OCI-LY7 (cell line): ENCODE data around the gene NLGN1. TPM values are rescaled to one million over a fixed set of nuclear protein-coding genes. Genes with fewer than 3 reads are reported as not detected.

Experiments used
- BruUV-seq: library from RNA; stranded (reverse); fragments of 400-500 nt; replicated peaks from 2 replicates; lab custom pipeline; 2021; lab: Mats Ljungman, UMichigan
- CTCF ChIA-PET: fragments of 300-600 bp; sonication (Branson Sonifier 250); formaldehyde crosslinking; loops from one replicate; lab custom pipeline; 2022; ENCODE audit warnings: antibody characterized with exemption; ENCODE audit not compliant: unreplicated experiment; lab: Charles Lee
- POLR2A ChIA-PET: fragments of 300-600 bp; sonication (Branson Sonifier 250); formaldehyde crosslinking; loops from one replicate; lab custom pipeline; 2022; ENCODE audit warnings: antibody characterized with exemption; lab: Charles Lee
- DNase-seq: peaks from one replicate; pipeline ENCODE4 v3.0.0-alpha.2; 2015; ENCODE audit warnings: low spot score
- H2AFZ ChIP-seq: fragments of 200-600 bp; sonication (generic), shearing (Covaris generic); 2 replicates; pipeline ENCODE4 v1.6.1; 2014; ENCODE audit warnings: mild to moderate bottlenecking, antibody characterized with exemption, low read length, moderate library complexity
- H3K27ac ChIP-seq: fragments of 200-600 bp; sonication (generic); 2 replicates; pipeline ENCODE4 v1.5.1; 2014; ENCODE audit warnings: mixed run types, low read depth, mild to moderate bottlenecking, moderate library complexity, low read length, inconsistent platforms; ENCODE audit not compliant: poor library complexity, severe bottlenecking
- H3K36me3 ChIP-seq: fragments of 200-600 bp; sonication (generic); 2 replicates; pipeline ENCODE4 v1.6.1; 2014; ENCODE audit warnings: mild to moderate bottlenecking, antibody characterized with exemption, low read length, moderate library complexity, mixed read lengths; ENCODE audit not compliant: insufficient read depth
- H3K4me1 ChIP-seq: fragments of 200-600 bp; sonication (generic); 2 replicates; pipeline ENCODE4 v1.5.1; 2014; ENCODE audit warnings: mild to moderate bottlenecking, low read length; ENCODE audit not compliant: insufficient read depth, poor library complexity, severe bottlenecking
- H3K4me2 ChIP-seq: fragments of 200-600 bp; sonication (generic); 2 replicates; pipeline ENCODE4 v1.6.1; 2014; ENCODE audit warnings: mild to moderate bottlenecking, low read length
- H3K4me3 ChIP-seq: fragments of 200-600 bp; sonication (generic); 2 replicates; pipeline ENCODE4 v1.5.1; 2014; ENCODE audit warnings: mild to moderate bottlenecking, low read depth, low read length; ENCODE audit not compliant: poor library complexity, severe bottlenecking
- H3K79me2 ChIP-seq: fragments of 200-600 bp; sonication (generic); 2 replicates; pipeline ENCODE4 v1.6.1; 2016; ENCODE audit warnings: low read depth, mild to moderate bottlenecking, low read length, moderate library complexity, mixed read lengths; ENCODE audit not compliant: insufficient read depth
- H3K9me2 ChIP-seq: fragments of 200-600 bp; sonication (generic); 2 replicates; pipeline ENCODE4 v1.6.1; 2016; ENCODE audit warnings: mild to moderate bottlenecking, low read length, mixed read lengths; ENCODE audit not compliant: insufficient read depth
- H3K9me3 ChIP-seq: fragments of 200-600 bp; sonication (generic); 2 replicates; pipeline ENCODE4 v1.6.1; 2014; ENCODE audit warnings: mild to moderate bottlenecking, mixed run types, low read length, mixed read lengths
- H4K20me1 ChIP-seq: fragments of 200-600 bp; sonication (generic); 2 replicates; pipeline ENCODE4 v1.6.1; 2014; ENCODE audit warnings: mild to moderate bottlenecking, antibody characterized with exemption, low read length, moderate library complexity, mixed read lengths; ENCODE audit not compliant: insufficient read depth
- EZH2phosphoT487 ChIP-seq: fragments of 200-600 bp; sonication (generic); IDR thresholded peaks from 2 replicates; pipeline ENCODE4 v1.6.1; 2018; ENCODE audit warnings: low read depth, borderline replicate concordance, mild to moderate bottlenecking, mixed run types, antibody characterized with exemption, low read length, moderate library complexity, mixed read lengths
- intact Hi-C: fragments of 100-400 bp; cut with micrococcal nuclease; formaldehyde crosslinking; loops from one replicate; pipeline ENCODE4 v1.10.0; 2022; ENCODE audit not compliant: unreplicated experiment
- total RNA-seq, 2 experiments: library from RNA; depleted of rRNA in 1 of 2; stranded (reverse); fragments of >200 nt in 1 of 2; shearing (Covaris generic) in 1 of 2; gene quantifications; 2 replicates each; pipeline ENCODE4 v1.2.3, GENCODE V29; 2014 to 2022
- TF ChIP-seq, protein P1 (sequence below): fragments of 200-600 bp; sonication (generic); conservative IDR thresholded peaks from 2 replicates; pipeline ENCODE4 v1.5.1; 2014; ENCODE audit warnings: mild to moderate bottlenecking, antibody characterized with exemption, low read length, moderate library complexity, mixed read lengths

NLGN1 gene
- total RNA-seq, 2 experiments from 2014 or later: not detected

DNA sequence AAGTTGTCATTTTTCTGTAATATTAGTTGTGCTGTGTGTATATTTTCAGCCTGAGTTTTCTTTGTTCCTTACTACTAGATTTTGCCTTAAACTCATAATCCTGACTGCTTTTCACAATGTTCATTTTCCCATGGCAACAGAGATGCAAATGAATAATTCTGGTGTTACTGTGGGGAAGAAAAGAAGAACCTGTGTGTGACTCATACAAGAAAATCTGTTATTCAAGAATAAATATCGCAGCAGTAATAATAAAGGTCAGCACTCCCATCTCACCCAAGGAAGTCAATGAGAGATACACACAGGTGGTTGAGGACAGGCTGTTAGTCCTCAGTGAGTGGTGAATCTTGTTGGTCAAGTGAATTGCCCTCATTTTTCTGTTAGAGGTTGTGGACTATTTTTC, 805.0 kb downstream of the NLGN1 start:
- Histone ChIP-seq H3K4me2 (no peak overlapping the region), H3K4me3 (no peak overlapping the region), H3K79me2 (no peaks in the 10 kb centered on the region), H3K4me1 (no peaks in the 10 kb centered on the region), H3K27ac (no peak overlapping the region), H3K9me2 (no peaks in the 10 kb centered on the region), H4K20me1 (no peaks in the 10 kb centered on the region), H3K9me3 (no peaks in the 10 kb centered on the region), H3K36me3 (no peaks in the 10 kb centered on the region), H2AFZ (no peak overlapping the region)
- ChIA-PET POLR2A (no interaction called here), CTCF (no interaction called here)
- intact Hi-C loops: no loop called here
- no TSS peak for BruUV-seq
- DNase-seq: no peak
- TF ChIP-seq, protein P1, sequence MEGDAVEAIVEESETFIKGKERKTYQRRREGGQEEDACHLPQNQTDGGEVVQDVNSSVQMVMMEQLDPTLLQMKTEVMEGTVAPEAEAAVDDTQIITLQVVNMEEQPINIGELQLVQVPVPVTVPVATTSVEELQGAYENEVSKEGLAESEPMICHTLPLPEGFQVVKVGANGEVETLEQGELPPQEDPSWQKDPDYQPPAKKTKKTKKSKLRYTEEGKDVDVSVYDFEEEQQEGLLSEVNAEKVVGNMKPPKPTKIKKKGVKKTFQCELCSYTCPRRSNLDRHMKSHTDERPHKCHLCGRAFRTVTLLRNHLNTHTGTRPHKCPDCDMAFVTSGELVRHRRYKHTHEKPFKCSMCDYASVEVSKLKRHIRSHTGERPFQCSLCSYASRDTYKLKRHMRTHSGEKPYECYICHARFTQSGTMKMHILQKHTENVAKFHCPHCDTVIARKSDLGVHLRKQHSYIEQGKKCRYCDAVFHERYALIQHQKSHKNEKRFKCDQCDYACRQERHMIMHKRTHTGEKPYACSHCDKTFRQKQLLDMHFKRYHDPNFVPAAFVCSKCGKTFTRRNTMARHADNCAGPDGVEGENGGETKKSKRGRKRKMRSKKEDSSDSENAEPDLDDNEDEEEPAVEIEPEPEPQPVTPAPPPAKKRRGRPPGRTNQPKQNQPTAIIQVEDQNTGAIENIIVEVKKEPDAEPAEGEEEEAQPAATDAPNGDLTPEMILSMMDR: no peak
- TF ChIP-seq EZH2phosphoT487: no peak

DNA sequence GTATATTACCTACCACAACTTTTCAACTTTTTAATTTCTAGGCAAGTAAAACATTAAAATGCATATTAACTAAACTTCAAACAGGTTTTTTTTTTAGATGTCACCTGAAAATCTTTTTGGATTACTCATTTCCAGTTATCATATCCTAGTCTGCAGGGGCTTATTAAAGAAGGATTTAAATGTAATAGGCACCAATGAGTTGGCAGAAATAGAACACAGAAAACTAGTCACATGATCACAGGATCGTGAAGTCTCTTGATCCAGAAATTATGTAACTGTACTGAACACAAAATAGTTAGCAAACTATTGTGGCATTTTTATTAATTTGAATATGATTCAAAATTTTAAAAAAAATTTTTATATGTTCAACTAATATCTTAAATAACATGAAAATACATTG, 807.2 kb downstream of the NLGN1 start:
- CTCF ChIA-PET: no interaction called here
- no peak for DNase-seq
- Histone ChIP-seq H3K4me1 (no peaks in the 10 kb centered on the region), H3K36me3 (no peaks in the 10 kb centered on the region), H3K4me3 (no peak overlapping the region), H3K79me2 (no peaks in the 10 kb centered on the region), H3K27ac (no peak overlapping the region), H3K4me2 (no peak overlapping the region), H3K9me3 (no peaks in the 10 kb centered on the region), H3K9me2 (no peaks in the 10 kb centered on the region), H2AFZ (no peak overlapping the region), H4K20me1 (no peaks in the 10 kb centered on the region)
- intact Hi-C loops: no loop called here
- POLR2A ChIA-PET: no interaction called here
- no TSS peak for BruUV-seq
- no peak for TF ChIP-seq EZH2phosphoT487
- TF ChIP-seq, protein P1: no peak

DNA sequence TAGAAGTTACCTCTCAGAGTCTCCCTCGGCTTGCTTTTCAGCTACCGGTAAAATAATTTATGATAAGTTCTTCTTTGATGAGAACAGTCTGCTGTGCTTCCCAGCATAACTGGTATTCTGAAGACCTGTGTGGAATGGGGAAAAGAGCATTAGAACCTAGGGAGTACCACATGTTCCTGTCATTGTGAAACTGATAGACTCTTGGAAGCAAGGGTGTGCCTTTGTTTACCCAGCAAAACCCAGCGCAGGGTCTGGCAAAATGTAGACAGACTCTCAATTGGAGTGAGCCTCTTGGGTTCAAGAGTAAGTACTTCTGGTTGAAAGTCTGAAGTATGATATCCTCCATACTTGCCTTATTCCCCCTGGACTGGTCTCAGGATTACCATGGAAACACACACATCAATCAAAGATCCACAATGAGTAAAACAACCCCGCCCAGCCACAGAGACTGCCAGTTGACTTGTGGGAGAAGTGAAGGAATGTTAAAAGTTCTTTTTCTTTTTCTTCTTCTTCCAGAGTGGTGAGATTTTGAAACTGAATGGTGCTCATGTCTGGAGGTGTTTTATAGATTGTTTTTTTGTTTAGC, 809.2 kb downstream of the NLGN1 start:
- ChIA-PET POLR2A (interaction anchor here (0.7 kb wide), 1 partner anchor 29 kb away, joined by 3 read pairs; no protein-coding TSS in a partner anchor), CTCF (no interaction called here)
- no peak overlapping the region for H3K4me2 ChIP-seq
- no peaks in the 10 kb centered on the region for H3K79me2 ChIP-seq
- H3K4me3 ChIP-seq: no peak overlapping the region
- no peaks in the 10 kb centered on the region for H4K20me1 ChIP-seq
- H3K36me3 ChIP-seq: no peaks in the 10 kb centered on the region
- no peak for DNase-seq
- H3K27ac ChIP-seq: no peak overlapping the region
- H3K9me2 ChIP-seq: no peaks in the 10 kb centered on the region
- BruUV-seq: no TSS peak
- H2AFZ ChIP-seq: no peak overlapping the region
- intact Hi-C loops: no loop called here
- TF ChIP-seq, protein P1: no peak
- H3K4me1 ChIP-seq: no peaks in the 10 kb centered on the region
- H3K9me3 ChIP-seq: no peaks in the 10 kb centered on the region
